Measurements from ENCODE around the gene CAPN12. TPM values are rescaled to one million over a fixed set of nuclear protein-coding genes. Genes with fewer than 3 reads are reported as not detected.
"Not testable (repeated sequence)": the region's sequence is repeated elsewhere in the genome, so short reads cannot be mapped to it uniquely, and the experiment has no call there.

Gene CAPN12
- total RNA-seq, 1 experiment from 2014 or later, result 58.5 TPM

DNA sequence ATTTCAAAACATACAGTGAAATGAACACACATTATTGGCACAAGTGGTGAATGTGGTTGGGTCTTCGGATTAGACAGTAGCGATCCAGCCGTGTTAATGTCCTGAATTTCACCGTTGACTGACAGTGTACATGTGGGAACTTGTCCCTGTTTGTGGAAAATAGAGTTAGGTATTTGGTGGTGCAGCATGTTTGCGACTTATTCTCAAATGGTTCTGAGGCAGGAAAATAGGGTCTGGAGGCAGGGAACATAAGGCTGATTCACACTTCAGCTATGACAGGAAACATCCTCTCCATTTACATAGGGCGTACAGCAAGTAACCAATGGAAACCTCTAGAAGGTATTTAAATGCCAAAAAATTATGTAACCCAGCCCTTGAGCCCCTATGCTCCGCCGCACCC lies 48.9 kb upstream of the CAPN12 start:
- ATAC-seq (no peak), DNase-seq (ENCODE audit: low read depth, low spot score) (no peak)
- in situ Hi-C loops (cut with HindIII; ENCODE audit: low pct_unique_long_range_greater_than_20kb, low sequenced_read_pairs) (loop anchor here (25.0 kb wide), 1 partner anchor 994 kb away; the partner anchor contains the start of gene LEUTX), intact Hi-C loops (cut with micrococcal nuclease; ENCODE audit: unreplicated experiment) (no loop called here)
- CTCF ChIA-PET, result no interaction called here
- Histone ChIP-seq H3K4me1 (ENCODE audit: control insufficient read depth, insufficient read depth, low read length) (peaks cover 6% of the 10 kb centered on the region; the same call in 1 of the 2 replicates), H3K4me3 (ENCODE audit: low read depth in 2 of 2, low read length in 2 of 2) (no peak overlapping the region), H3K27me3 (ENCODE audit: control insufficient read depth, insufficient read depth, low read length) (no peaks in the 10 kb centered on the region), H3K27ac (ENCODE audit: low read length) (peak overlapping the region; percentile 15; the same call in 1 of the 2 replicates), H3K36me3 (ENCODE audit: control insufficient read depth, insufficient read depth, low read length) (no peaks in the 10 kb centered on the region), H3K9me3 (ENCODE audit: control insufficient read depth, insufficient read depth, low read depth, low read length) (no peaks in the 10 kb centered on the region)
- TF ChIP-seq, protein P1, sequence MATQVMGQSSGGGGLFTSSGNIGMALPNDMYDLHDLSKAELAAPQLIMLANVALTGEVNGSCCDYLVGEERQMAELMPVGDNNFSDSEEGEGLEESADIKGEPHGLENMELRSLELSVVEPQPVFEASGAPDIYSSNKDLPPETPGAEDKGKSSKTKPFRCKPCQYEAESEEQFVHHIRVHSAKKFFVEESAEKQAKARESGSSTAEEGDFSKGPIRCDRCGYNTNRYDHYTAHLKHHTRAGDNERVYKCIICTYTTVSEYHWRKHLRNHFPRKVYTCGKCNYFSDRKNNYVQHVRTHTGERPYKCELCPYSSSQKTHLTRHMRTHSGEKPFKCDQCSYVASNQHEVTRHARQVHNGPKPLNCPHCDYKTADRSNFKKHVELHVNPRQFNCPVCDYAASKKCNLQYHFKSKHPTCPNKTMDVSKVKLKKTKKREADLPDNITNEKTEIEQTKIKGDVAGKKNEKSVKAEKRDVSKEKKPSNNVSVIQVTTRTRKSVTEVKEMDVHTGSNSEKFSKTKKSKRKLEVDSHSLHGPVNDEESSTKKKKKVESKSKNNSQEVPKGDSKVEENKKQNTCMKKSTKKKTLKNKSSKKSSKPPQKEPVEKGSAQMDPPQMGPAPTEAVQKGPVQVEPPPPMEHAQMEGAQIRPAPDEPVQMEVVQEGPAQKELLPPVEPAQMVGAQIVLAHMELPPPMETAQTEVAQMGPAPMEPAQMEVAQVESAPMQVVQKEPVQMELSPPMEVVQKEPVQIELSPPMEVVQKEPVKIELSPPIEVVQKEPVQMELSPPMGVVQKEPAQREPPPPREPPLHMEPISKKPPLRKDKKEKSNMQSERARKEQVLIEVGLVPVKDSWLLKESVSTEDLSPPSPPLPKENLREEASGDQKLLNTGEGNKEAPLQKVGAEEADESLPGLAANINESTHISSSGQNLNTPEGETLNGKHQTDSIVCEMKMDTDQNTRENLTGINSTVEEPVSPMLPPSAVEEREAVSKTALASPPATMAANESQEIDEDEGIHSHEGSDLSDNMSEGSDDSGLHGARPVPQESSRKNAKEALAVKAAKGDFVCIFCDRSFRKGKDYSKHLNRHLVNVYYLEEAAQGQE (IDR thresholded peaks at IDR 0.05; ENCODE audit: insufficient read depth in 1 of 2, low read depth in 2 of 2, low read length in 1 of 2), result no peak
- TF ChIP-seq TCF7L2 (IDR thresholded peaks at IDR 0.05; ENCODE audit: low read depth, low read length), result no peak
- TF ChIP-seq POLR2AphosphoS5 (IDR thresholded peaks at IDR 0.05; ENCODE audit: low read depth, low read length), result no peak
- no peak for TF ChIP-seq SIN3A (IDR thresholded peaks at IDR 0.05; ENCODE audit: borderline replicate concordance, insufficient read depth, low read depth, low read length)
- TF ChIP-seq, protein P2, sequence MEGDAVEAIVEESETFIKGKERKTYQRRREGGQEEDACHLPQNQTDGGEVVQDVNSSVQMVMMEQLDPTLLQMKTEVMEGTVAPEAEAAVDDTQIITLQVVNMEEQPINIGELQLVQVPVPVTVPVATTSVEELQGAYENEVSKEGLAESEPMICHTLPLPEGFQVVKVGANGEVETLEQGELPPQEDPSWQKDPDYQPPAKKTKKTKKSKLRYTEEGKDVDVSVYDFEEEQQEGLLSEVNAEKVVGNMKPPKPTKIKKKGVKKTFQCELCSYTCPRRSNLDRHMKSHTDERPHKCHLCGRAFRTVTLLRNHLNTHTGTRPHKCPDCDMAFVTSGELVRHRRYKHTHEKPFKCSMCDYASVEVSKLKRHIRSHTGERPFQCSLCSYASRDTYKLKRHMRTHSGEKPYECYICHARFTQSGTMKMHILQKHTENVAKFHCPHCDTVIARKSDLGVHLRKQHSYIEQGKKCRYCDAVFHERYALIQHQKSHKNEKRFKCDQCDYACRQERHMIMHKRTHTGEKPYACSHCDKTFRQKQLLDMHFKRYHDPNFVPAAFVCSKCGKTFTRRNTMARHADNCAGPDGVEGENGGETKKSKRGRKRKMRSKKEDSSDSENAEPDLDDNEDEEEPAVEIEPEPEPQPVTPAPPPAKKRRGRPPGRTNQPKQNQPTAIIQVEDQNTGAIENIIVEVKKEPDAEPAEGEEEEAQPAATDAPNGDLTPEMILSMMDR (IDR thresholded peaks at IDR 0.05), result no peak
- BruUV-seq (replicated peaks), result no TSS peak
- POLR2A ChIA-PET, result interaction anchor here (0.6 to 0.8 kb wide), 2 partner anchors 29 to 45 kb away, joined by 3 read pairs; no protein-coding TSS in a partner anchor

DNA sequence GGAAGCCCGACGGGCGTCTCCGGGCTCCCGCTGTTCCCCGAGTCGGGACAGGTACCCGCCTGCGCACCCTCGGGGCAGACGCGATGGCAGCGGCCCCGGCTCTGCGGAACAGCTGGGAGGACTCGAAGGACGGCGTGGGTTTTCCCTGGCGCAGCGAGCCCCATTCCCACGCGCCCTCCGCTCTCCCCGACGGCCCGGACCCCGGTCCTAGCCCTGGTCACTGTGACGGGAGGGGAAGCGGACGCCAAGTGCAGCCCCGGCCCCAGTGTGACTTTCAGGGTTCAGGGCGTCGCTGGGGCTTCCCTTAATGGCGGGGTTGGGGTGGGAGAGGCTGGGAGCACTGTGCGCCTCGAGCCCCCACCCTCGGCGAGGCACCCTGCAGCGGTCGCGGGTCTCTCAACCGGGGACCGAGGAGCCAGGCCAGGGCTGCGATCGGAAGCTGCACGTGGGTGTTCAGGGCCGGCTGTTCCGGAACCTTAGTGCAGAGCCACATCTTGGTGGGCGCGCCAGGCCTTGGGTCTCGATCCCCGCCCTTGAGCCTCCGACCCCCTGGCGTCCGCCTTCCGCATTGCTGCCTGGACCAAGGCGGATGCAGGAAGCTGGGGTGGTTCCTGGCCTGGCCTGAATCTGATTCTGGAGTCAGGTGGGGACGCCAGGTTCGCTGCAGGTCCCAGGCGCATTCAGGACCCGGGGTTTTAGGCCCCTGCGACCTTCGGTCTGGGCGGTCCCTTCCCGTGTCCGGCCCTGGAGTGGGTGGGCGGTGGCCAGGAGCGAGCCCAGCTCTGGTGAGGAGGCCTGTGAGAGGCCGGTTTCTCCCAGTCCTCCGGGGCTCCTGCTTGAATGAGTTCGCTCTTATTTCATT lies 48.2 kb upstream of the CAPN12 start:
- ATAC-seq (no peak), DNase-seq (ENCODE audit: low read depth, low spot score) (no peak)
- Histone ChIP-seq H3K4me3 (ENCODE audit: low read depth in 2 of 2, low read length in 2 of 2) (no peak overlapping the region), H3K27me3 (ENCODE audit: control insufficient read depth, insufficient read depth, low read length) (no peaks in the 10 kb centered on the region), H3K27ac (ENCODE audit: low read length) (peak overlapping the region; percentile 15; the same call in 1 of the 2 replicates), H3K9me3 (ENCODE audit: control insufficient read depth, insufficient read depth, low read depth, low read length) (no peaks in the 10 kb centered on the region), H3K4me1 (ENCODE audit: control insufficient read depth, insufficient read depth, low read length) (peaks cover 6% of the 10 kb centered on the region; the same call in 1 of the 2 replicates), H3K36me3 (ENCODE audit: control insufficient read depth, insufficient read depth, low read length) (no peaks in the 10 kb centered on the region)
- POLR2A ChIA-PET, result interaction anchor here (0.6 to 0.8 kb wide), 2 partner anchors 30 to 45 kb away, joined by 3 read pairs; no protein-coding TSS in a partner anchor
- BruUV-seq (replicated peaks), result no TSS peak
- intact Hi-C loops (cut with micrococcal nuclease; ENCODE audit: unreplicated experiment), result no loop called here
- TF ChIP-seq, protein P2 (IDR thresholded peaks at IDR 0.05), result no peak
- TF ChIP-seq POLR2AphosphoS5 (IDR thresholded peaks at IDR 0.05; ENCODE audit: low read depth, low read length), result no peak
- in situ Hi-C loops (cut with HindIII; ENCODE audit: low pct_unique_long_range_greater_than_20kb, low sequenced_read_pairs), result loop anchor here (25.0 kb wide), 1 partner anchor 995 kb away; the partner anchor contains the start of gene LEUTX
- CTCF ChIA-PET, result no interaction called here

DNA sequence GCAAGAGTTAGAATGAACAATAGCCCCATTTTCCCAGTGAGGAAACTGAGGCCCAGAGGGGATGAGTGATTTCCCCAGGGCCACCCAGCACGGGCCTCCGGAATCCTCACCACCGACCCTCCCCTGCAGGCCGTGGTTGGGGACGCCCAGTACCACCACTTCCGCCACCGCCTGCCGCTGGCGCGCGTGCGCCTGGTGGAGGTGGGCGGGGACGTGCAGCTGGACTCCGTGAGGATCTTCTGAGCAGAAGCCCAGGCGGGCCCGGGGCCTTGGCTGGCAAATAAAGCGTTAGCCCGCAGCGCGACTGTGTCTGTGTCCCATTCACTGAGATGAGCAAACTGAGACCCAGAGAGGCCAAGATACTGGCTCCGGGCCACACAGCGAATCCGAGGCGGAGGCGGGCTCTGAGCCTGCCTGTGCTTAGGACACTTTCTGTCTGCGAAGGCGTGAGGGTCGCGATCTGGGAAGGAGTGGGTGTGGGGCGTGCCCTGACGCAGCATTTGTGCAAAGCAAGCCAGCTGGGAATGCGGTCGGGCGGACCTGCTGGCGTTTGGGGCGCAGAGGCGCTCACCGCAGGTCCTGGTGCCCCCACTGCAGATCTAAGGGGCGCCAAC lies 47.3 kb upstream of the CAPN12 start:
- H3K27me3 ChIP-seq (ENCODE audit: control insufficient read depth, insufficient read depth, low read length); H3K27ac ChIP-seq (ENCODE audit: low read length); intact Hi-C loops (cut with micrococcal nuclease; ENCODE audit: unreplicated experiment); POLR2A ChIA-PET; H3K36me3 ChIP-seq (ENCODE audit: control insufficient read depth, insufficient read depth, low read length); CTCF ChIA-PET; H3K9me3 ChIP-seq (ENCODE audit: control insufficient read depth, insufficient read depth, low read depth, low read length); BruUV-seq (replicated peaks); DNase-seq (ENCODE audit: low read depth, low spot score): not testable (repeated sequence)
- Histone ChIP-seq H3K4me1 (ENCODE audit: control insufficient read depth, insufficient read depth, low read length) (peaks cover 11% of the 10 kb centered on the region), H3K4me3 (ENCODE audit: low read depth in 2 of 2, low read length in 2 of 2) (peak overlapping the region in 1 of 2 experiments; percentile 19; a peak in 1 of 4 replicates)
- in situ Hi-C loops (cut with HindIII; ENCODE audit: low pct_unique_long_range_greater_than_20kb, low sequenced_read_pairs), result loop anchor here (25.0 kb wide), 1 partner anchor 996 kb away; the partner anchor contains the start of gene LEUTX
- ATAC-seq, result peak; percentile 89
